ENCODE data around the gene BCL7B.

BCL7B gene

GRCh38 chr7:73515178-73515577 is 42.3 kb downstream of the BCL7B start:
- H3K79me2 ChIP-seq (ENCODE audit: control insufficient read depth, low read length): peaks cover 100% of the 10 kb centered on the region
- H3K27me3 ChIP-seq (ENCODE audit: control insufficient read depth, low read length): no peaks in the 10 kb centered on the region
- peaks cover 63% of the 10 kb centered on the region for H4K20me1 ChIP-seq (ENCODE audit: control insufficient read depth, insufficient read depth, low read depth, low read length)
- no peak overlapping the region for H3K27ac ChIP-seq (ENCODE audit: low read depth, low read length)
- TF ChIP-seq EZH2phosphoT487 (IDR thresholded peaks at IDR 0.05; ENCODE audit: borderline replicate concordance, low read length) (no peak), CTCF (IDR thresholded peaks at IDR 0.05; ENCODE audit: low read depth, low read length, poor library complexity, severe bottlenecking) (no peak)
- no peak overlapping the region for H3K4me3 ChIP-seq (ENCODE audit: low read length)
- H3K9me3 ChIP-seq (ENCODE audit: control insufficient read depth, insufficient read depth, low read length): no peaks in the 10 kb centered on the region
- peaks cover 44% of the 10 kb centered on the region for H3K4me1 ChIP-seq (ENCODE audit: control insufficient read depth, low read length)
- peaks cover 14% of the 10 kb centered on the region for H3F3A ChIP-seq (ENCODE audit: control insufficient read depth, insufficient read depth)
- no peak overlapping the region; the same call in 1 of the 2 replicates for H3K4me2 ChIP-seq (ENCODE audit: low read length)
- peaks cover 98% of the 10 kb centered on the region for H3K36me3 ChIP-seq (ENCODE audit: control insufficient read depth, low read length)
- H3K9me2 ChIP-seq (replicated peaks; ENCODE audit: control insufficient read depth, low read length): no peaks in the 10 kb centered on the region

- Histone ChIP-seq H3K36me3 (ENCODE audit: control insufficient read depth, low read length) (peaks cover 96% of the 10 kb centered on the region), H3K79me2 (ENCODE audit: control insufficient read depth, low read length) (peaks cover 99% of the 10 kb centered on the region), H3K9me2 (replicated peaks; ENCODE audit: control insufficient read depth, low read length) (no peaks in the 10 kb centered on the region), H3K4me1 (ENCODE audit: control insufficient read depth, low read length) (peaks cover 17% of the 10 kb centered on the region), H3K27me3 (ENCODE audit: control insufficient read depth, low read length) (no peaks in the 10 kb centered on the region), H3K9me3 (ENCODE audit: control insufficient read depth, insufficient read depth, low read length) (no peaks in the 10 kb centered on the region), H3K4me2 (ENCODE audit: low read length) (no peak overlapping the region), H4K20me1 (ENCODE audit: control insufficient read depth, insufficient read depth, low read depth, low read length) (peaks cover 42% of the 10 kb centered on the region), H3K4me3 (ENCODE audit: low read length) (no peak overlapping the region), H3F3A (ENCODE audit: control insufficient read depth, insufficient read depth) (peaks cover 14% of the 10 kb centered on the region), H3K27ac (ENCODE audit: low read depth, low read length) (no peak overlapping the region)
- no peak for TF ChIP-seq EZH2phosphoT487 (IDR thresholded peaks at IDR 0.05; ENCODE audit: borderline replicate concordance, low read length)
- TF ChIP-seq CTCF (IDR thresholded peaks at IDR 0.05; ENCODE audit: low read depth, low read length, poor library complexity, severe bottlenecking): no peak
These were observed 45.3 kb downstream of the BCL7B start for GRCh38 chr7:73512018-73512780.

- peaks cover 96% of the 10 kb centered on the region for H3K79me2 ChIP-seq (ENCODE audit: control insufficient read depth, low read length)
- H3K9me2 ChIP-seq (replicated peaks; ENCODE audit: control insufficient read depth, low read length): no peaks in the 10 kb centered on the region
- H3K36me3 ChIP-seq (ENCODE audit: control insufficient read depth, low read length): peaks cover 95% of the 10 kb centered on the region
These were observed 48.0 kb downstream of the BCL7B start for GRCh38 chr7:73509463-73509862.

More at GRCh38 chr7:73509463-73509862, 48.0 kb downstream of the BCL7B start:
- H3F3A ChIP-seq (ENCODE audit: control insufficient read depth, insufficient read depth): peaks cover 14% of the 10 kb centered on the region
- no peaks in the 10 kb centered on the region for H3K4me1 ChIP-seq (ENCODE audit: control insufficient read depth, low read length)
- H4K20me1 ChIP-seq (ENCODE audit: control insufficient read depth, insufficient read depth, low read depth, low read length): peaks cover 36% of the 10 kb centered on the region
- H3K4me2 ChIP-seq (ENCODE audit: low read length): no peak overlapping the region
- H3K27ac ChIP-seq (ENCODE audit: low read depth, low read length): no peak overlapping the region
- no peaks in the 10 kb centered on the region for H3K27me3 ChIP-seq (ENCODE audit: control insufficient read depth, low read length)
- H3K4me3 ChIP-seq (ENCODE audit: low read length): no peak overlapping the region
- no peak for TF ChIP-seq CTCF (IDR thresholded peaks at IDR 0.05; ENCODE audit: low read depth, low read length, poor library complexity, severe bottlenecking)
- no peak for TF ChIP-seq EZH2phosphoT487 (IDR thresholded peaks at IDR 0.05; ENCODE audit: borderline replicate concordance, low read length)
- no peaks in the 10 kb centered on the region for H3K9me3 ChIP-seq (ENCODE audit: control insufficient read depth, insufficient read depth, low read length)

Measured in DOHH2 (cell line).